Activated CD4-positive, alpha-beta T cell treated with anti-CD3 and anti-CD28 coated beads, Interleukin-2, amount 50 U/mL, for 16 hours (primary cell): ENCODE data around the gene CCDC124.

ENCODE experiments used
- DNase-seq: peaks from one replicate; pipeline ENCODE4 v3.0.0-alpha.2; 2020

CCDC124 gene

DNA sequence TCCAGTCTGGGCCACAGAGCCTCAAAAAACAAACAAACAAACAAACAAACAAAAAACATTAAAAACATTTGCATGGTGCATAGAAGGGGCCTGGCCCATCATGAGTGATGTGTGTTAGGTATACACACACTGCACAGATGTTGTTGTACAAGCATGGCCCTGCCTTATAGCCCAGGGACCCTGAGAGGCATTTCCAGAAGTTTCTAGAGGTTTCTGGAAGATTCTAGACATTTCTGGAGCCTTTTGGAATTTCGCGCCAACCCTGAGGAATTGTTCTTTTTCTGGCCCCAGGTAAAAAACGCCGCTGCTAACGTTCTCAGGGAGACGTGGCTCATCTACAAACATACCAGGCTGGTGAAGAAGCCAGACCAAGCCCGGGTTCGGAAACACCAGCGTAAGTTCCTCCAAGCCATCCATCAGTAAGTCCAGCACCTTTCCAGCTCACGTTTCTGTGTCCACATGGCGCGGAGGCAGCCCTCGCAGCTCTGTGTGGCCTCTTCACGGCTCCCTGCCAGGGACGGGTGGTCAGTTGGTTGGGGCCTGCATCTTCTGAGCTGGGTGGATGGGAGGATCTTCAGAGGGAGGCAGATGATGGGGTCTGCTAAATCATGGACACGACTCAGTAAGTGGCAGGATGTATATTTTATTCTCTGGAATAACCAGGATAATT lies 56.7 kb downstream of the CCDC124 start:
- DNase-seq: no peak

DNA sequence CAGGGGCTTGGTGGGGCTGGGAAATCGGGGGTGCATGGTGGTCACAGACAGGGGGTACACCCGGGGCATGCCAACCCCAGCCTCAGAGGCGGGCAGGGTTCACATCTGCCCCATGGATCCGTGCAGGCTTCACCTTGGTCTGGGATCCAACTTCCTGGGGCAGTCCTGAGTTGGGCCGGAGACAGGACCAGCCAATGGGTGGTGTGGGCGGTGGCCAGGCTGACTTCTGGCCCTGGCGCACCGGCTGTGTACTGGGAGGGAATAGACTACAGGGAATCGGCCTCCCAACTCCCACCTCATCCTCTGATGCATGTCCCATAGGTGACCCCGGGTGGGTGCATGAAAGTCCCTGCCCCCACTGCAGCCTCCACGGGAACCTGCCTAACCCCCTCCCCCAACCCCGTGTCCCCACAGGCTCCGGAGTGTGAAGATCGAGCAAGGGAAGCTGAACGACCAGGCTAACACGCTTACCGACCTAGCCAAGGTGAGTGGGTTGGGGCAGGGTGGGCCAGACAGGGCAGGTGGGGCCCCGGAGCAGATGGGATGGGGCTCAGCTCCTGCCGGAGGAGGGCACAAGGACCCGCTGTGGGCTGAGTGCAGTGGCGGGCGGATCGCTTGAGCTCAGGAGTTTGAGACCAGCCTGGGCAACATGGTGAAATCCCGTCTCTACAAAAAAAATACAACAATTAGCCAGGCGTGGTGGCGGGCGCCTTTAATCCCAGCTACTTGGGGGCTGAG lies 60.4 kb downstream of the CCDC124 start:
- no peak for DNase-seq
